H1 (cell line): Measurements from ENCODE around the gene FGF11. TPM values are rescaled to one million over a fixed set of nuclear protein-coding genes. Genes with fewer than 3 reads are reported as not detected.

Experiments used
- CTCF ChIA-PET: fragments of 300-600 bp; sonication (Branson Sonifier 250); formaldehyde crosslinking; loops from one replicate; lab custom pipeline; 2021; ENCODE audit not compliant: partially characterized antibody; lab: Charles Lee
- POLR2A ChIA-PET: fragments of 300-600 bp; sonication (Branson Sonifier 250); formaldehyde crosslinking; loops from one replicate; lab custom pipeline; 2021; ENCODE audit warnings: inconsistent platforms; ENCODE audit not compliant: partially characterized antibody; lab: Charles Lee
- DNase-seq, 2 experiments: peaks; one replicate each; pipeline versions ENCODE4 v3.0.0 to v3.0.0-alpha.2; 2010 to 2022; ENCODE audit warnings: low spot score in 2 of 2, low read depth in 1 of 2, mixed read lengths in 1 of 2
- FAIRE-seq: peaks from 2 replicates; lab custom pipeline; 2011; peaks lifted over from hg19 to GRCh38; lab: Jason Lieb, UNC
- H2AFZ ChIP-seq: 2 replicates; pipeline ENCODE4 v1.8.1; 2012; ENCODE audit warnings: low read length, inconsistent platforms
- H2AK5ac ChIP-seq: 2 replicates; pipeline ENCODE4 v1.6.1; 2013; ENCODE audit warnings: low read depth, low read length
- H2BK120ac ChIP-seq: replicated peaks from 2 replicates; pipeline ENCODE3; 2013; ENCODE audit warnings: low read depth, low read length, inconsistent platforms
- H2BK12ac ChIP-seq: 2 replicates; pipeline ENCODE4 v1.6.1; 2013; ENCODE audit warnings: low read depth, low read length
- H2BK15ac ChIP-seq: 2 replicates; pipeline ENCODE4 v1.6.1; 2013; ENCODE audit warnings: low read length
- H2BK20ac ChIP-seq: 2 replicates; pipeline ENCODE4 v1.6.1; 2013; ENCODE audit warnings: low read length
- H2BK5ac ChIP-seq: 2 replicates; pipeline ENCODE4 v1.6.1; 2013; ENCODE audit warnings: low read depth, low read length
- H3K14ac ChIP-seq: 2 replicates; pipeline ENCODE4 v1.6.1; 2013; ENCODE audit warnings: inconsistent platforms; ENCODE audit not compliant: insufficient read length
- H3K18ac ChIP-seq: 2 replicates; pipeline ENCODE4 v1.6.1; 2013; ENCODE audit warnings: low read length; ENCODE audit errors: extremely low read depth
- H3K23ac ChIP-seq: 2 replicates; pipeline ENCODE4 v1.6.1; 2013; ENCODE audit warnings: inconsistent platforms; ENCODE audit not compliant: insufficient read length
- H3K23me2 ChIP-seq: 2 replicates; pipeline ENCODE4 v1.6.1; 2013; ENCODE audit warnings: low read depth, low read length
- H3K27ac ChIP-seq: 2 replicates; pipeline ENCODE4 v1.6.1; 2011; ENCODE audit warnings: low read depth, low read length, inconsistent platforms
- H3K27me3 ChIP-seq, 4 experiments: replicated peaks in 1 of 4; 1 replicate in 1 of 4; 2 replicates in 3 of 4; pipeline versions ENCODE4 v1.6.1 to v1.8.1; 2011 to 2013; ENCODE audit warnings: low read length in 3 of 4, mild to moderate bottlenecking in 3 of 4, inconsistent platforms in 2 of 4, mixed read lengths in 2 of 4, moderate library complexity in 1 of 4; ENCODE audit not compliant: control insufficient read depth in 3 of 4, insufficient read depth in 3 of 4; ENCODE audit errors: extremely low read depth in 1 of 4
- H3K36me3 ChIP-seq, 4 experiments: 2 replicates each; pipeline versions ENCODE4 v1.6.1 to v1.8.1; 2011 to 2013; ENCODE audit warnings: mild to moderate bottlenecking in 4 of 4, low read length in 3 of 4, moderate library complexity in 2 of 4, control low read depth in 1 of 4, inconsistent platforms in 1 of 4; ENCODE audit not compliant: insufficient read depth in 4 of 4, control insufficient read depth in 2 of 4
- H3K4ac ChIP-seq: replicated peaks from 2 replicates; pipeline ENCODE3; 2013; ENCODE audit warnings: low read length, low read depth, mixed read lengths, inconsistent platforms; ENCODE audit not compliant: insufficient read length
- H3K4me1 ChIP-seq, 4 experiments: replicated peaks in 1 of 4; 1 replicate in 1 of 4; 2 replicates in 3 of 4; pipeline versions ENCODE4 v1.6.1 to v1.8.1; 2011 to 2013; ENCODE audit warnings: low read length in 3 of 4, inconsistent platforms in 2 of 4, mixed read lengths in 1 of 4; ENCODE audit not compliant: insufficient read depth in 4 of 4, control insufficient read depth in 3 of 4
- H3K4me2 ChIP-seq, 2 experiments: 2 replicates each; pipeline versions ENCODE4 v1.6.1 to v1.8.1; 2011 to 2013; ENCODE audit warnings: low read depth in 2 of 2, low read length in 2 of 2, control low read depth in 1 of 2, inconsistent platforms in 1 of 2, mild to moderate bottlenecking in 1 of 2; ENCODE audit not compliant: insufficient read depth in 1 of 2
- H3K4me3 ChIP-seq, 4 experiments: fragments of 200-600, 300-600 bp in 1 of 4; sonication (generic), shearing (Covaris generic), sonication (Bioruptor Twin) in 1 of 4; 2 replicates each; pipeline versions ENCODE4 v1.5.1 to v1.8.1; 2011 to 2016; ENCODE audit warnings: low read length in 4 of 4, low read depth in 3 of 4, control low read depth in 2 of 4, inconsistent platforms in 2 of 4, mild to moderate bottlenecking in 2 of 4, mixed read lengths in 1 of 4, moderate library complexity in 1 of 4; ENCODE audit not compliant: insufficient read depth in 2 of 4; ENCODE audit errors: extremely low read depth in 1 of 4
- H3K56ac ChIP-seq: replicated peaks from 2 replicates; pipeline ENCODE3; 2013; ENCODE audit warnings: low read depth, mild to moderate bottlenecking, mixed read lengths, low read length, inconsistent platforms; ENCODE audit not compliant: insufficient read length
- H3K79me1 ChIP-seq: 2 replicates; pipeline ENCODE4 v1.6.1; 2013; ENCODE audit warnings: low read depth, low read length, control low read depth
- H3K79me2 ChIP-seq, 2 experiments: 2 replicates each; pipeline versions ENCODE4 v1.6.1 to v1.8.1; 2012 to 2013; ENCODE audit warnings: low read length in 2 of 2, mild to moderate bottlenecking in 2 of 2, inconsistent platforms in 1 of 2; ENCODE audit not compliant: insufficient read depth in 2 of 2, control insufficient read depth in 1 of 2
- H3K9ac ChIP-seq, 4 experiments: replicated peaks in 1 of 4; 1 replicate in 1 of 4; 2 replicates in 3 of 4; pipeline versions ENCODE4 v1.6.1 to v1.8.1; 2011 to 2013; ENCODE audit warnings: low read depth in 3 of 4, low read length in 3 of 4, control low read depth in 2 of 4, mild to moderate bottlenecking in 2 of 4, moderate library complexity in 2 of 4, inconsistent platforms in 1 of 4; ENCODE audit errors: extremely low read depth in 1 of 4
- H3K9me3 ChIP-seq, 2 experiments: 2 replicates each; pipeline versions ENCODE4 v1.6.1 to v1.8.1; 2012 to 2013; ENCODE audit warnings: mild to moderate bottlenecking in 2 of 2, moderate library complexity in 2 of 2, control low read depth in 1 of 2, inconsistent platforms in 1 of 2, low read depth in 1 of 2, low read length in 1 of 2, mixed read lengths in 1 of 2; ENCODE audit not compliant: insufficient read depth in 2 of 2
- H4K20me1 ChIP-seq, 2 experiments: replicated peaks in 1 of 2; 2 replicates each; pipeline versions ENCODE3 to v1.8.1; 2011 to 2013; ENCODE audit warnings: inconsistent platforms in 2 of 2, low read length in 2 of 2, mild to moderate bottlenecking in 1 of 2; ENCODE audit not compliant: insufficient read depth in 2 of 2, control insufficient read depth in 1 of 2
- H4K5ac ChIP-seq: 2 replicates; pipeline ENCODE4 v1.6.1; 2013; ENCODE audit warnings: low read length, low read depth, mixed read lengths, inconsistent platforms; ENCODE audit not compliant: insufficient read length
- H4K8ac ChIP-seq: 2 replicates; pipeline ENCODE4 v1.8.0; 2013; ENCODE audit warnings: mild to moderate bottlenecking, moderate library complexity, low read length, inconsistent platforms; ENCODE audit not compliant: insufficient read depth; ENCODE audit errors: extremely low read depth
- H4K91ac ChIP-seq: replicated peaks from 2 replicates; pipeline ENCODE3; 2013; ENCODE audit warnings: low read length, mixed read lengths, inconsistent platforms; ENCODE audit not compliant: insufficient read length
- CBX5 ChIP-seq: fragments of 300-800, 300-1000 bp; sonication (generic); IDR thresholded peaks from 2 replicates; pipeline ENCODE4 v1.7.1; 2016; ENCODE audit warnings: antibody characterized with exemption, low read length, low read depth
- NANOG ChIP-seq: IDR thresholded peaks from 2 replicates; pipeline ENCODE4 v1.6.1; 2011; ENCODE audit warnings: low read length, low read depth, mild to moderate bottlenecking, inconsistent platforms; ENCODE audit not compliant: insufficient read depth, poor library complexity, severe bottlenecking
- POU5F1 ChIP-seq: IDR thresholded peaks from 2 replicates; pipeline ENCODE4 v1.6.1; 2011; ENCODE audit warnings: low read depth, mild to moderate bottlenecking, low read length, moderate library complexity
- SP2 ChIP-seq: IDR thresholded peaks from 2 replicates; pipeline ENCODE4 v1.6.1; 2012; ENCODE audit warnings: mild to moderate bottlenecking, low read length, inconsistent platforms
- SRF ChIP-seq: IDR thresholded peaks from 2 replicates; pipeline ENCODE4 v1.6.1; 2011; ENCODE audit warnings: mild to moderate bottlenecking, low read depth, low read length, moderate library complexity
- TEAD4 ChIP-seq: IDR thresholded peaks from 2 replicates; pipeline ENCODE4 v1.6.1; 2012; ENCODE audit warnings: low read depth, low read length, inconsistent platforms, mixed read lengths
- USF2 ChIP-seq: IDR thresholded peaks from 2 replicates; pipeline ENCODE4 v1.6.1; 2011; ENCODE audit warnings: low read length, improper control_type of control experiment
- WGBS, 2 experiments: shearing (Covaris generic) in 1 of 2; methylation state at CpG; one replicate each; pipeline versions ENCODE4 v1.1.6 to v1.1.7; 2013 to 2015; ENCODE audit warnings: low lambda C conversion rate in 2 of 2, mixed read lengths in 2 of 2, inconsistent platforms in 1 of 2, low coverage in 1 of 2, missing lambda C conversion rate in 1 of 2; ENCODE audit not compliant: insufficient replicate concordance in 2 of 2, insufficient coverage in 1 of 2, insufficient read length in 1 of 2; ENCODE audit errors: extremely low coverage in 1 of 2, missing lambda C conversion rate in 1 of 2; 5-methylcytosine and 5-hydroxymethylcytosine counted together
- polyA plus RNA-seq, 7 experiments: library from polyadenylated mRNA; depleted of rRNA in 3 of 7; stranded (reverse) in 5 of 7; unstranded in 2 of 7; fragments of >200 nt in 5 of 7; fragments of 200-250 nt in 2 of 7; gene quantifications; 1 replicate in 5 of 7; 2 replicates in 1 of 7; 4 replicates in 1 of 7; pipeline versions ENCODE4 v1.2.1 to v1.2.3, GENCODE V29; 2011 to 2013; ENCODE audit warnings: missing spikeins in 2 of 7, mixed read lengths in 2 of 7
- total RNA-seq: library from RNA; stranded (reverse); fragmentation: NEBNext Ultra II Directional; extraction: Animal tissue kit (Norgen Biotek cat#: 25700); gene quantifications from 2 replicates; pipeline ENCODE4 v1.2.1, GENCODE V29; 2021

FGF11 gene
- total and polyA plus RNA-seq, 2 of the 8 experiments (the other 6 are each of a cell fraction or from before 2014, with no cell fraction given), result 11.8 to 26.1 TPM

GRCh38 chr17:7415784-7416183 is 23.5 kb upstream of the FGF11 start:
- no peak overlapping the region for H2AK5ac ChIP-seq
- no peak overlapping the region for H2BK120ac ChIP-seq

More at GRCh38 chr17:7415784-7416183, 23.5 kb upstream of the FGF11 start:
- H3K4me3 ChIP-seq, result no peak overlapping the region
- ChIA-PET CTCF (interaction anchor here (1.4 kb wide), 1 partner anchor 39 kb away, joined by 3 read pairs; no protein-coding TSS in a partner anchor), POLR2A (interaction anchor here (1.5 to 2.8 kb wide), 5 partner anchors 9 to 131 kb away, joined by 3 to 14 read pairs (median 5); partner anchors contain the start of gene NLGN2)
- H3K4me1 ChIP-seq, result peaks cover 0 to 16% (median 7%) of the 10 kb centered on the region in 4 experiments; a peak in 5 of 7 replicates
- no peak overlapping the region for H3K4me2 ChIP-seq
- H3K27ac ChIP-seq, result no peak overlapping the region
- H3K9me3 ChIP-seq, result no peaks in the 10 kb centered on the region
- H2AFZ ChIP-seq, result no peak overlapping the region
- H3K56ac ChIP-seq, result no peak overlapping the region
- H3K27me3 ChIP-seq, result no peaks in the 10 kb centered on the region
- H3K9ac ChIP-seq, result no peak overlapping the region
- H3K79me1 ChIP-seq, result no peaks in the 10 kb centered on the region
- H4K91ac ChIP-seq, result no peak overlapping the region
- FAIRE-seq (no peak), DNase-seq (no peak)
- H2BK15ac ChIP-seq, result no peak overlapping the region
- no peak overlapping the region for H3K23ac ChIP-seq
- H3K14ac ChIP-seq, result no peak overlapping the region
- H3K36me3 ChIP-seq, result peaks cover 0 to 25% (median 9%) of the 10 kb centered on the region in 4 experiments; a peak in 6 of 8 replicates
- peaks cover 2 to 9% of the 10 kb centered on the region in 2 experiments for H4K20me1 ChIP-seq
- H3K4ac ChIP-seq, result no peak overlapping the region
- no peaks in the 10 kb centered on the region for H3K79me2 ChIP-seq
- no peak overlapping the region for H2BK5ac ChIP-seq
- TF ChIP-seq TEAD4 (no peak), NANOG (no peak), SP2 (no peak), CBX5 (no peak), SRF (no peak), USF2 (no peak), POU5F1 (no peak)
- peaks cover 2% of the 10 kb centered on the region; the same call in 1 of the 2 replicates for H3K23me2 ChIP-seq
- 93% methylated on average over 21 of the region's 23 CpGs; no CpG with 5 or more reads in 1 of the 2 experiments for WGBS, 2 experiments
- no peak overlapping the region for H4K8ac ChIP-seq
- no peak overlapping the region for H2BK12ac ChIP-seq
- H2BK20ac ChIP-seq, result no peak overlapping the region
- H4K5ac ChIP-seq, result no peak overlapping the region
- H3K18ac ChIP-seq, result no peak overlapping the region
